ENCODE measurements around the gene KCP. TPM values are rescaled to one million over a fixed set of nuclear protein-coding genes. Genes with fewer than 3 reads are reported as not detected.

KCP gene
- polyA plus RNA-seq, 1 of the 3 experiments (the other 2 are of a cell fraction), result not detected

GRCh38 chr7:128939861-128940410, 29.4 kb upstream of the KCP start:
- Histone ChIP-seq H3K4me2 (no peak overlapping the region), H3K4me3 (ENCODE audit: low read depth in 2 of 2, low read length in 1 of 2) (no peak overlapping the region), H3K9me2 (no peaks in the 10 kb centered on the region), H4K20me1 (ENCODE audit: insufficient read depth) (no peaks in the 10 kb centered on the region), H3K79me2 (ENCODE audit: insufficient read depth) (no peaks in the 10 kb centered on the region), H3F3A (replicated peaks; ENCODE audit: insufficient read depth) (peaks cover 3% of the 10 kb centered on the region), H3K9ac (no peak overlapping the region), H3K9me3 (no peaks in the 10 kb centered on the region), H3K4me1 (ENCODE audit: control insufficient read depth in 1 of 2, insufficient read depth in 2 of 2, low read depth in 1 of 2, low read length in 1 of 2) (peaks cover 3 to 11% of the 10 kb centered on the region in 2 experiments; a peak in 1 of 4 replicates), H3K36me3 (replicated peaks in 1 of 2; ENCODE audit: control insufficient read depth in 1 of 2, insufficient read depth in 2 of 2, low read length in 1 of 2) (no peaks in the 10 kb centered on the region), H2AFZ (ENCODE audit: low read depth) (no peak overlapping the region), H3K27ac (ENCODE audit: low read depth in 2 of 2, low read length in 1 of 2) (no peak overlapping the region), H3K27me3 (ENCODE audit: insufficient read depth) (peaks cover 33% of the 10 kb centered on the region)
- DNase-seq, result peak; percentile 47
- CTCF ChIA-PET, result interaction anchor here (0.7 to 2.5 kb wide), 10 partner anchors 12 to 151 kb away, joined by 3 to 12 read pairs (median 3); no protein-coding TSS in a partner anchor
- POLR2A ChIA-PET, result no interaction called here
- 84% methylated on average over 16 of the region's 18 CpGs for WGBS (ENCODE audit: low lambda C conversion rate)
- no peak for TF ChIP-seq CHD2 (IDR thresholded peaks at IDR 0.05; ENCODE audit: low read length, partially characterized antibody)
- TF ChIP-seq JUND (IDR thresholded peaks at IDR 0.05), result no peak
- no peak for TF ChIP-seq USF1 (IDR thresholded peaks at IDR 0.05; ENCODE audit: borderline replicate concordance, low read depth)
- TF ChIP-seq NFIC (IDR thresholded peaks at IDR 0.05; ENCODE audit: borderline replicate concordance), result no peak
- TF ChIP-seq USF2 (IDR thresholded peaks at IDR 0.05; ENCODE audit: borderline replicate concordance, low read depth, low read length), result no peak

GRCh38 chr7:128939075-128939860, 28.8 kb upstream of the KCP start:
- Histone ChIP-seq H3K4me1 (ENCODE audit: control insufficient read depth in 1 of 2, insufficient read depth in 2 of 2, low read depth in 1 of 2, low read length in 1 of 2) (peaks cover 3 to 11% of the 10 kb centered on the region in 2 experiments; a peak in 1 of 4 replicates), H4K20me1 (ENCODE audit: insufficient read depth) (no peaks in the 10 kb centered on the region), H3K9ac (no peak overlapping the region), H3K36me3 (replicated peaks in 1 of 2; ENCODE audit: control insufficient read depth in 1 of 2, insufficient read depth in 2 of 2, low read length in 1 of 2) (no peaks in the 10 kb centered on the region), H3K9me3 (no peaks in the 10 kb centered on the region), H3K27me3 (ENCODE audit: insufficient read depth) (peaks cover 40% of the 10 kb centered on the region), H3K9me2 (no peaks in the 10 kb centered on the region), H2AFZ (ENCODE audit: low read depth) (no peak overlapping the region), H3F3A (replicated peaks; ENCODE audit: insufficient read depth) (peaks cover 3% of the 10 kb centered on the region), H3K4me3 (ENCODE audit: low read depth in 2 of 2, low read length in 1 of 2) (no peak overlapping the region), H3K79me2 (ENCODE audit: insufficient read depth) (no peaks in the 10 kb centered on the region), H3K4me2 (no peak overlapping the region), H3K27ac (ENCODE audit: low read depth in 2 of 2, low read length in 1 of 2) (no peak overlapping the region)
- WGBS (ENCODE audit: low lambda C conversion rate), result 86% methylated on average over 3 of the region's 7 CpGs
- peak; percentile 35 for DNase-seq
- POLR2A ChIA-PET, result no interaction called here
- CTCF ChIA-PET, result interaction anchor here (0.7 to 2.5 kb wide), 8 partner anchors 12 to 152 kb away, joined by 3 to 12 read pairs (median 3); no protein-coding TSS in a partner anchor
- no peak for TF ChIP-seq USF1 (IDR thresholded peaks at IDR 0.05; ENCODE audit: borderline replicate concordance, low read depth)
- TF ChIP-seq TAF1 (IDR thresholded peaks at IDR 0.05; ENCODE audit: borderline replicate concordance, low read depth, low read length), result no peak
- no peak for TF ChIP-seq IRF3 (IDR thresholded peaks at IDR 0.05; ENCODE audit: low read depth, low read length)
- TF ChIP-seq PBX3 (IDR thresholded peaks at IDR 0.05), result no peak
- no peak for TF ChIP-seq GABPA (IDR thresholded peaks at IDR 0.05; ENCODE audit: low read depth)
- no peak for TF ChIP-seq POLR2AphosphoS5 (IDR thresholded peaks at IDR 0.05; ENCODE audit: low read depth, low read length)
- no peak for TF ChIP-seq MAX (IDR thresholded peaks at IDR 0.05; ENCODE audit: low read depth)

All from SK-N-SH (cell line).